Suppressor macrophage treated with lipopolysaccharide for 1 hour (primary cell): ENCODE data around the gene NMNAT3.
A peak's percentile ranks its signal among the peaks of the same experiment; 100 is the strongest.

Source experiments
- DNase-seq, 3 donors: peaks; one replicate each; pipeline ENCODE4 v3.0.0-alpha.2; 2020 to 2022

NMNAT3 gene

GRCh38 chr3:139540651-139541531, 136.9 kb downstream of the NMNAT3 start:
- peak in 2 of 3 donors; percentile 7 to 43 for DNase-seq

- peak; percentile 20 to 34 (median 24) for DNase-seq
Observed at GRCh38 chr3:139538733-139539132, 139.0 kb downstream of the NMNAT3 start.

GRCh38 chr3:139537795-139538621, 139.8 kb downstream of the NMNAT3 start:
- DNase-seq = no peak

- DNase-seq = no peak
Observed at GRCh38 chr3:139537361-139537760, 140.4 kb downstream of the NMNAT3 start.

GRCh38 chr3:139534992-139535879, 142.5 kb downstream of the NMNAT3 start:
- DNase-seq = no peak

GRCh38 chr3:139534455-139534812, 143.3 kb downstream of the NMNAT3 start:
- DNase-seq = no peak

- no peak for DNase-seq
Observed at GRCh38 chr3:139533781-139534454, 143.9 kb downstream of the NMNAT3 start.

GRCh38 chr3:139532976-139533375, 144.8 kb downstream of the NMNAT3 start:
- DNase-seq = no peak

- DNase-seq = no peak
Observed at GRCh38 chr3:139530717-139531116, 147.1 kb downstream of the NMNAT3 start.

GRCh38 chr3:139529662-139530061, 148.1 kb downstream of the NMNAT3 start:
- DNase-seq = no peak

- DNase-seq = no peak
Observed at GRCh38 chr3:139528924-139529323, 148.8 kb downstream of the NMNAT3 start.

GRCh38 chr3:139528281-139528680, 149.5 kb downstream of the NMNAT3 start:
- no peak for DNase-seq

- peak; percentile 38 to 50 (median 38) for DNase-seq
Observed at GRCh38 chr3:139527265-139527664, 150.5 kb downstream of the NMNAT3 start.

- DNase-seq = no peak
Observed at GRCh38 chr3:139526146-139526545, 151.6 kb downstream of the NMNAT3 start.

GRCh38 chr3:139524841-139525636, 152.7 kb downstream of the NMNAT3 start:
- DNase-seq = no peak

- no peak for DNase-seq
Observed at GRCh38 chr3:139523718-139524117, 154.1 kb downstream of the NMNAT3 start.

GRCh38 chr3:139523166-139523565, 154.6 kb downstream of the NMNAT3 start:
- DNase-seq = no peak

GRCh38 chr3:139522421-139522820, 155.4 kb downstream of the NMNAT3 start:
- DNase-seq = no peak

- no peak for DNase-seq
Observed at GRCh38 chr3:139521816-139522215, 156.0 kb downstream of the NMNAT3 start.

GRCh38 chr3:139521144-139521543, 156.6 kb downstream of the NMNAT3 start:
- peak; percentile 13 to 84 (median 80) for DNase-seq

- peak; percentile 54 to 55 (median 55) for DNase-seq
Observed at GRCh38 chr3:139519998-139520737, 157.6 kb downstream of the NMNAT3 start.
